Measurements from ENCODE around the gene MPRIP. TPM values are rescaled to one million over a fixed set of nuclear protein-coding genes. Genes with fewer than 3 reads are reported as not detected.

MPRIP gene
- total and polyA plus RNA-seq, 10 donors, result 52.3 to 309 (median 131) TPM

DNA sequence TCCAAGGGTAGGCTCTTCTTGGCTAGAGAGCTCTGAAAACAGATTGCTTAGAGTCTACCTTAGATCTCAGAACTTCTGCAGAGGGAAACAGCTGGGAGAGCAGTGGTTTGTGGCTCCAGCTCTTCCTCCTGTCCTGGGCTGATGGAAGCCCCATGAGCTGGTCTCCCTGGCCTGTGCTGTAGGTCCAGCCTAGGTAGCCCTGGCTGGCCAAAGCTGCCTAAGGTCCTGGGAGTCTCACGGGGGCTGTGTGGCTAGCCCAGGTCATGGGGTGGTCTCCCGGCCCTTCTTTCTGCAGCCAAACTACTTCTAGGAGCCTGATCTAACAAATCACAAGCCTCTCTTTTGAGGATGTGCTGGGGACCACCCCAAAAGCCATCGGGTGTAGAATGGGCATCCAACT is 75.7 kb downstream of the MPRIP start:
- DNase-seq, result peak; percentile 52
- Histone ChIP-seq H3K4me3 (no peak overlapping the region), H3K27ac (peak overlapping the region in 7 of 8 donors; percentile 15 to 83 (median 71)), H3K9me3 (no peaks in the 10 kb centered on the region), H3K27me3 (replicated peaks in 1 of 7) (no peaks in the 10 kb centered on the region), H3K4me1 (peaks cover 38 to 95% (median 76%) of the 10 kb centered on the region in 6 donors), H3K36me3 (no peaks in the 10 kb centered on the region)
- WGBS, 5 donors, result 92 to 95% (median 93%) methylated on average over 3 of the region's 3 CpGs; no CpG with 5 or more reads in 1 of the 5 donors
- TF ChIP-seq, protein P1, sequence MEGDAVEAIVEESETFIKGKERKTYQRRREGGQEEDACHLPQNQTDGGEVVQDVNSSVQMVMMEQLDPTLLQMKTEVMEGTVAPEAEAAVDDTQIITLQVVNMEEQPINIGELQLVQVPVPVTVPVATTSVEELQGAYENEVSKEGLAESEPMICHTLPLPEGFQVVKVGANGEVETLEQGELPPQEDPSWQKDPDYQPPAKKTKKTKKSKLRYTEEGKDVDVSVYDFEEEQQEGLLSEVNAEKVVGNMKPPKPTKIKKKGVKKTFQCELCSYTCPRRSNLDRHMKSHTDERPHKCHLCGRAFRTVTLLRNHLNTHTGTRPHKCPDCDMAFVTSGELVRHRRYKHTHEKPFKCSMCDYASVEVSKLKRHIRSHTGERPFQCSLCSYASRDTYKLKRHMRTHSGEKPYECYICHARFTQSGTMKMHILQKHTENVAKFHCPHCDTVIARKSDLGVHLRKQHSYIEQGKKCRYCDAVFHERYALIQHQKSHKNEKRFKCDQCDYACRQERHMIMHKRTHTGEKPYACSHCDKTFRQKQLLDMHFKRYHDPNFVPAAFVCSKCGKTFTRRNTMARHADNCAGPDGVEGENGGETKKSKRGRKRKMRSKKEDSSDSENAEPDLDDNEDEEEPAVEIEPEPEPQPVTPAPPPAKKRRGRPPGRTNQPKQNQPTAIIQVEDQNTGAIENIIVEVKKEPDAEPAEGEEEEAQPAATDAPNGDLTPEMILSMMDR (IDR thresholded peaks at IDR 0.05 in 8 of 11, conservative IDR thresholded peaks at IDR 0.05 in 3 of 11), result no peak
- TF ChIP-seq POLR2A (IDR thresholded peaks at IDR 0.05) (no peak), POLR2AphosphoS5 (IDR thresholded peaks at IDR 0.05) (no peak)
- intact Hi-C loops (cut with DNase I; ENCODE audit: low total_unique reads), result no loop called here

DNA sequence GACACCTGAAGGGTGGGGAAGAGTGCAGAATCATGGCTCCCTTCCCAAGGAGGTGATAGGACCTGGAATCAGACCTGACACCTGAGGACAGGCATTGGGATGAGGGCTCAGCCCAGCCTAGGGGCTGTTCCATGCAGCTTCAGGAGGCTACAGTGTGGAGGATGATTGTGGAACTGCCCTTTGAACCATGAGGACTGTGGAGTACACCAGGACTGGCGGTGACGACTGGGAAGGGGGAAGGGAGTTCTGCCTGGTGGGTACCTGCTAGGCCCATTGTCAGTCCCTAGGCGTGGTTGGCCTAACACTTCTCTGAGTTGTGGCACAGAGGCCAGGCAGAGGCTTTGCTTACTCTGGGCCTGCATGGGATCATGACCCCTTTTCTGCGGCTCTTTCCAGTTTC is 76.1 kb downstream of the MPRIP start:
- H3K27me3 ChIP-seq (replicated peaks in 1 of 7), result no peaks in the 10 kb centered on the region
- intact Hi-C loops (cut with DNase I; ENCODE audit: low total_unique reads), result no loop called here
- peaks cover 38 to 95% (median 79%) of the 10 kb centered on the region in 6 donors for H3K4me1 ChIP-seq
- no peaks in the 10 kb centered on the region for H3K9me3 ChIP-seq
- TF ChIP-seq, protein P1 (IDR thresholded peaks at IDR 0.05 in 8 of 11, conservative IDR thresholded peaks at IDR 0.05 in 3 of 11), result no peak
- TF ChIP-seq POLR2AphosphoS5 (IDR thresholded peaks at IDR 0.05) (no peak), POLR2A (IDR thresholded peaks at IDR 0.05) (no peak)
- DNase-seq, result no peak
- WGBS, 5 donors, result 76 to 89% (median 83%) methylated on average over 4 of the region's 4 CpGs
- peak overlapping the region in 7 of 8 donors; percentile 15 to 83 (median 71) for H3K27ac ChIP-seq
- no peaks in the 10 kb centered on the region for H3K36me3 ChIP-seq
- H3K4me3 ChIP-seq, result no peak overlapping the region

DNA sequence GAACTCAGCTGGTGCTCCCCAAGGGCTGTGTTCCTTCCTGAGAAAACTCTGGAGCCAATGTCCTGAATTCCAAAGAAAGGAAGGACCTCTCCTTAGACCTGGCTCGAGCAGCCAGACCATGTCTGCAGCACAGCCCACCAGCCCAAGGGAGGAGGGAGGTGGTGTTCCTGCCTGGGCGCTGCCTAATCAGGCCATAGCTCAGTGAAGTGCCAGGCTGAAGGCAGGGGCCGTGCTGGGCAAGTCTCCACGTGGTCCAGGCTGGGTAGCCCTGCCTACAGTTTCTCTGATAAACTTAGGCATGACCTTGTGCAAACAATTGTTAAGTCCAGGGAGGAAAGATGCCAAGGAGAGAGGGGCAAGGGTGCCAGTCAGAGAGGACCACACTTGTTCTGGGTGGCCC is 76.8 kb downstream of the MPRIP start:
- peak overlapping the region; percentile 9 to 83 (median 68) for H3K27ac ChIP-seq
- TF ChIP-seq POLR2AphosphoS5 (IDR thresholded peaks at IDR 0.05), result peak in 2 of 3 donors; percentile 17 to 26
- TF ChIP-seq, protein P1 (IDR thresholded peaks at IDR 0.05 in 8 of 11, conservative IDR thresholded peaks at IDR 0.05 in 3 of 11), result no peak
- no peaks in the 10 kb centered on the region for H3K36me3 ChIP-seq
- no peak overlapping the region for H3K4me3 ChIP-seq
- H3K27me3 ChIP-seq (replicated peaks in 1 of 7), result no peaks in the 10 kb centered on the region
- no peak for DNase-seq
- H3K4me1 ChIP-seq, result peaks cover 37 to 95% (median 78%) of the 10 kb centered on the region in 6 donors
- no peaks in the 10 kb centered on the region for H3K9me3 ChIP-seq
- WGBS, 5 donors, result 44 to 80% (median 60%) methylated on average over 2 to 4 of the region's 4 CpGs
- intact Hi-C loops (cut with DNase I; ENCODE audit: low total_unique reads), result no loop called here

DNA sequence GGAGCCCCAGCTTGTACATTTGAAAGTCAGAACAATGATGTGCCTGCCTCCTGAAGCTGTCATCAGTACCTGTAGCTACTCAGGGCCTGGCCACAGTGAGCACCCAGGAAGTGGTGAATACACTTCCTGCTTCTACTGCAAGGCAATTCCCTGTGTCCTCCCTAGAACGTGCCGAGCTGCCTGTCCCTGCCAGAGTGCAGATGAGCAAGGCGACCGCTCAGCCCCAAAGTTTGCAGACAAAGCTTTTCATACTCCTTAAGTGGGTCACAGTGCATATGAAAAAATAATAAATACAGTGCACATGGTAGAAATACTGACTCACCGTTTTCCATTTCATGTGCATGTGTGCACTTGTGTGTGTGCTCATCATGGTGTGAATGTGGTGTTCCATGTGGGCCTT is 77.3 kb downstream of the MPRIP start:
- intact Hi-C loops (cut with DNase I; ENCODE audit: low total_unique reads), result no loop called here
- 34 to 51% (median 38%) methylated on average over 5 of the region's 5 CpGs for WGBS, 5 donors
- no peaks in the 10 kb centered on the region for H3K9me3 ChIP-seq
- H3K27me3 ChIP-seq (replicated peaks in 1 of 7), result no peaks in the 10 kb centered on the region
- no peaks in the 10 kb centered on the region for H3K36me3 ChIP-seq
- H3K4me3 ChIP-seq, result no peak overlapping the region
- TF ChIP-seq, protein P1 (IDR thresholded peaks at IDR 0.05 in 8 of 11, conservative IDR thresholded peaks at IDR 0.05 in 3 of 11), result no peak
- no peak for TF ChIP-seq POLR2A (IDR thresholded peaks at IDR 0.05)
- peak in 2 of 3 donors; percentile 34 to 51 for TF ChIP-seq POLR2AphosphoS5 (IDR thresholded peaks at IDR 0.05)
- peaks cover 34 to 95% (median 78%) of the 10 kb centered on the region in 6 donors for H3K4me1 ChIP-seq
- H3K27ac ChIP-seq, result peak overlapping the region; percentile 9 to 83 (median 68)
- peak; percentile 84 for DNase-seq
